Spinal cord (tissue), 10 donors: ENCODE data around the gene BICD1. TPM values are rescaled to one million over a fixed set of nuclear protein-coding genes. Genes with fewer than 3 reads are reported as not detected.
A peak's percentile ranks its signal among the peaks of the same experiment; 100 is the strongest.

Experiments
- DNase-seq, 6 donors: peaks; one replicate each; pipeline versions ENCODE4 v3.0.0 to v3.0.0-alpha.2; 2013 to 2015; ENCODE audit warnings: low spot score in 6 of 6, low read depth in 4 of 6
- H3K27ac ChIP-seq: one replicate; pipeline ENCODE4 v1.5.1; 2013; ENCODE audit warnings: low read depth, low read length, control low read depth
- H3K27me3 ChIP-seq: one replicate; pipeline ENCODE4 v1.6.1; 2013; ENCODE audit warnings: low read length; ENCODE audit not compliant: control insufficient read depth, insufficient read depth
- H3K36me3 ChIP-seq: one replicate; pipeline ENCODE4 v1.6.1; 2013; ENCODE audit warnings: low read length; ENCODE audit not compliant: control insufficient read depth, insufficient read depth
- H3K4me1 ChIP-seq: one replicate; pipeline ENCODE4 v1.6.1; 2013; ENCODE audit warnings: low read length; ENCODE audit not compliant: control insufficient read depth, insufficient read depth
- H3K4me3 ChIP-seq: one replicate; pipeline ENCODE4 v1.5.1; 2013; ENCODE audit warnings: low read depth, low read length, control low read depth
- H3K9me3 ChIP-seq: one replicate; pipeline ENCODE4 v1.6.1; 2013; ENCODE audit warnings: low read length; ENCODE audit not compliant: control insufficient read depth, insufficient read depth
- WGBS: methylation state at CpG from one replicate; pipeline ENCODE4 v1.1.5; 2013; ENCODE audit warnings: missing lambda C conversion rate; ENCODE audit not compliant: insufficient coverage; 5-methylcytosine and 5-hydroxymethylcytosine counted together
- polyA plus RNA-seq, 2 donors: library from polyadenylated mRNA; unstranded; fragments of 120-200 nt; gene quantifications; one replicate each; pipeline ENCODE4 v1.2.1, GENCODE V29; 2013; ENCODE audit not compliant: insufficient read length in 2 of 2
- total RNA-seq, 2 donors: library from RNA; depleted of rRNA in 1 of 2; stranded (reverse); fragments of 120-200 nt in 1 of 2; fragments of >200 nt in 1 of 2; gene quantifications; one replicate each; pipeline versions ENCODE4 v1.2.3 to v1.2.4, GENCODE V29; 2013 to 2014
- donor health status: healthy.

The BICD1 gene
- total and polyA plus RNA-seq, 4 donors, result 19.5 to 51.0 (median 28.6) TPM

DNA sequence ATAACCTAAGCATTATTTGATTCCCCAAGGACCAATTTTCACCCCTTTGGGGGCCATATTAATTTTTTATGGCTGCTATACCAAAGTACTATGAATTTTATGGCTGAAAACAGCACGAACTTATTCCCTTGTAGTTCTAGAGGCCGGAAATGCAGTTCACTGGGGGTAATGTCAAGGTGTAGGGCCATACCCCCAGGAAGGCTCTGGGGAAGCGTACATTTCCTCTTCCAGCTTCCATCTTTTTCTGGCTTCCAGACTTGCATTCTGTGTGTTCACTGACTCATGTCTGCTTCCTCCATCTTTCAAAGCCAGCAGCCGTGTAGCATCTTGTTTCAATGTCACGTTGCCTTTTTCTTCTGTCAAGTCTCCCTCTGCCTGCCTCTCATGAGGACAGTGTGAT is 133.5 kb downstream of the BICD1 start:
- 58% methylated on average over 5 of the region's 5 CpGs for WGBS
- DNase-seq, result peak in 1 of 6 donors; percentile 28
- H3K4me3 ChIP-seq, result no peak overlapping the region
- no peaks in the 10 kb centered on the region for H3K27me3 ChIP-seq
- H3K9me3 ChIP-seq, result no peaks in the 10 kb centered on the region
- H3K4me1 ChIP-seq, result no peaks in the 10 kb centered on the region
- no peak overlapping the region for H3K27ac ChIP-seq
- no peaks in the 10 kb centered on the region for H3K36me3 ChIP-seq

DNA sequence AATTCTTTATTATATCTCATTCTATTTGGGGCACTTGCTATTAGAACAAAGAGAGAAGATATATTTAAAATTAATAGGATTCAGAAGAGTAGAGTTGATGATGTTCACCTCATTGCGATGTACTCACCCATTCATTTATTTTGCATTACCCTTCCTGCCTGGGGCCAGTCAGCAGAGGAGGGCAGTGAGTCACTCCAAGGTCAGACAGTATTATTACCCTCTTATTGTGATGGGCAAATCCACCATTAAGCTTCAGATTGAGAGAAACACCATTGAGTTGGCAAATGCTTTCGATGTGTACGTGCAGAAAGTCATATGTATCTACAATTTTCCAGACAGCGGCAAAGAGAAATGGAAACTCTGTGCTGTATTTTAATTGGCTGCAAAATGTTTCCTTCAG is 134.2 kb downstream of the BICD1 start:
- no peak for DNase-seq
- no peaks in the 10 kb centered on the region for H3K9me3 ChIP-seq
- no peaks in the 10 kb centered on the region for H3K4me1 ChIP-seq
- H3K27ac ChIP-seq, result no peak overlapping the region
- no peaks in the 10 kb centered on the region for H3K36me3 ChIP-seq
- no peak overlapping the region for H3K4me3 ChIP-seq
- WGBS, result no CpG with 5 or more reads among the region's 4 CpGs
- no peaks in the 10 kb centered on the region for H3K27me3 ChIP-seq

DNA sequence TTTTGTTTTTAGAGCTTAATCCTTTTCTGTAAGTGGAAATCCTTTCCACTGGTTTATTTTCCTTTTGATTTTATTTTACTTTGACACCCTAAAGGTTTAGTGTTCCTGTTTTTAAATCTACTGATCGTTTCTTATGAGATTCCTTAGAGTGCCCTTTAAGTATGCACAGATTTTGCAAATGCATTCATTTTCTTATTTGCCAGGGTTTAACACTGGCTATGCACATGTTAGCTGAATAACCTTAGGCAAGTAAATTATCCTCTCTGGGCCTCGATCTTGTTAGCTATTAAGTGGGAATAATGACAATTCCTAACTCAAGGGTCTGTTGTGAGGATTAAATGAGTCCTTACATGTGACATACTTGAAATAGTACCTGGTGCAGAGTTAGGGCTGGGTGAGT is 136.0 kb downstream of the BICD1 start:
- H3K4me1 ChIP-seq, result no peaks in the 10 kb centered on the region
- no peak for DNase-seq
- no peak overlapping the region for H3K4me3 ChIP-seq
- no peaks in the 10 kb centered on the region for H3K27me3 ChIP-seq
- no peaks in the 10 kb centered on the region for H3K9me3 ChIP-seq
- no peaks in the 10 kb centered on the region for H3K36me3 ChIP-seq
- no peak overlapping the region for H3K27ac ChIP-seq
- WGBS, result no CpG with 5 or more reads among the region's 2 CpGs

DNA sequence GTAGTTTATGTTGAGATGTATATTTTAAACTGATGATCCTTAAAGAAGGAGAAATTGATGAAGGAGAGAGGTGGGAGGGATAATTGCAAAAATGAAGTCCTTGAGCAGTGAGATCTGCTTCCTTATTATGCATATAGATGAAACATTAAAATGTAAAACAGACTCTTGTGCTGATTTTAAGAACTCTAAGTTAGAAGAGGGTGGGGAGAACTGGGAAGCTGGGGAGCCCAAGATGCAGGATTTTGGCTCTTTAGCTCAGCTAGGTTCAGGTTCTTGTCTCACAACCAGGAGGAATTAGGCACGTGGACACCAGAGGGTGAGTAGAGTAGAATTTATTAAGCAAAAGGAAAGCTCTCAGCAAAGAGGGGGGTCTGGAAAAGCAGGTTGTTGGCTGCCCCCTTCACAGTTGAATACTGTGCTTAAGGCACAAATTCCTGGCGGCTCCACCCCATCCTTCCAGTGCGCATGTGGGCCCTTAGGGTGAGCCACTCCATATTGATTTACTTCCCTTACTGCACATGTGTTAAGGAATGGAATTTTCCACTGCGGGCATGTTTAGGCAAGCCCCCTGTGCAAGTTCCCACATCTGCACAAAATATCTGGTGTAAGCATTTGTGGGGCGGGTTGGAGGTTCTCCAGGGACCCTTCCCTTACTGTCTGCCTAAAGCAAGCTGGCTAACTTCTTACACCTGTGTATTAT is 141.9 kb downstream of the BICD1 start:
- no peak overlapping the region for H3K27ac ChIP-seq
- H3K4me3 ChIP-seq, result no peak overlapping the region
- H3K27me3 ChIP-seq, result no peaks in the 10 kb centered on the region
- H3K36me3 ChIP-seq, result no peaks in the 10 kb centered on the region
- no peaks in the 10 kb centered on the region for H3K4me1 ChIP-seq
- H3K9me3 ChIP-seq, result peaks cover 2% of the 10 kb centered on the region
- DNase-seq, result no peak
- 89% methylated on average over 1 of the region's 5 CpGs for WGBS

- WGBS, result no CpG with 5 or more reads among the region's 2 CpGs
- Histone ChIP-seq H3K9me3 (peaks cover 2% of the 10 kb centered on the region), H3K27me3 (no peaks in the 10 kb centered on the region), H3K27ac (no peak overlapping the region), H3K36me3 (no peaks in the 10 kb centered on the region), H3K4me1 (no peaks in the 10 kb centered on the region), H3K4me3 (no peak overlapping the region)
- DNase-seq, result peak in 1 of 6 donors; percentile 20
Observed at GRCh38 chr12:32249777-32250176, 143.1 kb downstream of the BICD1 start.

DNA sequence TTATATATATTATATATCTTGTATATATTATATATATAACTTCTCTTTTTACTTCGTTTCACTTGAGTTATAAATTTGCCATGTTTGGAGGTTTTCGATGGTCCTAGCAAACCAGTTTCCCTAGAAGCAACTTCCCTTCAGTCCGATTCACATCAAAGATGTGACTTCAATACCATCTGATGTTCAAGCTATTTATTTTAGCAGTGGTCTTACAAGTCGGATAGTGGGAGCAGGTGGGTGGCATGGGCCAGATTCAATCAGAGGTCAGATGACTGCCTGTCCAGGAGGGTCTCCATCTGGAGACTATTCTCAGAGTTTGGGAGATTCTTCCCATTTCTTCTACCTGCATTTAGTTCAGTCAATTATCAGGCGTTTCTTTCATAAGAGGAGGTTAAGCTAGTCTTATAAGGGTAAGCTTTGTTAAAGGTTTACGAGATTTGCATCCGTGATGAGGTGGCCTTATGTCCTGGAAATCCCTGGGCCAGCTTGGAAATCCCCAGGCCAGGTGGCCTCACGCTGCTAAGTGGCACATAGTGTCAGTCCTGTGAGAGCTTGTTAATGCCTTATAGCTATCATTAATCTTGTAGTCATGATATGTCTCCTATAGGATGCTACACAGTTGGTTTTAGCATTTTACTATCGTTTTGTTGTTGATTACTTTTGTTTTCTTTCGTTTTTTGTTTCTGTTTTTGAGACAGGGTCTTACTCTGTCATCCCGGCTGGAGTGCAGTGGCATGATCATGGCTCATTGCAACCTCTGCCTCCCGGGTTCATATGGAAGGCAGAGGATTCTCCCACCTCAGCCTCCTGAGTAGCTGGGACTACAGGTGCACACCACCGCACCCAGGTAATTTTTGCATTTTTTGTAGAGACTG is 145.8 kb downstream of the BICD1 start:
- Histone ChIP-seq H3K9me3 (peaks cover 2% of the 10 kb centered on the region), H3K4me1 (peaks cover 2% of the 10 kb centered on the region), H3K27me3 (no peaks in the 10 kb centered on the region), H3K4me3 (no peak overlapping the region), H3K27ac (no peak overlapping the region), H3K36me3 (no peaks in the 10 kb centered on the region)
- WGBS, result 84% methylated on average over 5 of the region's 13 CpGs
- no peak for DNase-seq

GRCh38 chr12:32253154-32253790 is 146.6 kb downstream of the BICD1 start:
- no CpG with 5 or more reads among the region's 3 CpGs for WGBS
- no peak overlapping the region for H3K27ac ChIP-seq

DNA sequence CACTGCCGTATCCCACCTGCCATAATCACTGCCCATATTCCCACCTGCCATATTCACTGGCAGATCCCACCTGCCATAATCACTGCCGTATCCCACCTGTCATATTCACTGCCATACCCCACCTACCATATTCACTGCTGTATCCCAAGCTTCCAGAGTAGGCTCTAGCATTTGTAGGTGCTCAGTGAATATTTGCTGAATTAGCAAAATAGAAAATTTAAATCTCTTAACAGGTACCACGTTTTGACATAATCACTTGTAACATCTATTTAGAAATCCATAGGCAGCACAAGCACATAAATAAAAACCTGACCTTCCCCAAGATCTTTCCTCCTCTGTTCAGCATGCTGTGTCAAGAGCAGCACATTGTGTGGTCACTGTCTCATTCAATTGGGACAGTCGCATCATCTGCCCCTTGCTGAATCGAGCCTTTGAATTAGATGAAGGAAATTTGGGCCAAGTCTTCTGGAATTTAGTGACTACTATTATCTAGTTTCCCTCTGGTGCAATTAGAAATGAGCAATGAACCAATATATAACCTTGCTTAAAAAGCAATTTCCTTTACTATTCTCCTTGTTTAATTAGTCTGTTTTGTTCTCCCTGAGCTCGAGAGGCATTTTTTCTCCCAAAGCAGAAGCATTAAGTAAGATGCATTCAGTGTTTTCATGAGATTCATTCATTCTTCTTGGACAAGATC is 147.8 kb downstream of the BICD1 start:
- 40% methylated on average over 3 of the region's 6 CpGs for WGBS
- Histone ChIP-seq H3K36me3 (no peaks in the 10 kb centered on the region), H3K4me1 (peaks cover 2% of the 10 kb centered on the region), H3K27ac (no peak overlapping the region), H3K4me3 (no peak overlapping the region), H3K27me3 (no peaks in the 10 kb centered on the region), H3K9me3 (no peaks in the 10 kb centered on the region)
- DNase-seq, result peak in 1 of 6 donors; percentile 78

More at GRCh38 chr12:32253154-32253790, 146.6 kb downstream of the BICD1 start:
- no peaks in the 10 kb centered on the region for H3K36me3 ChIP-seq
- no peaks in the 10 kb centered on the region for H3K27me3 ChIP-seq
- DNase-seq, result no peak
- peaks cover under 1% of the 10 kb centered on the region for H3K9me3 ChIP-seq
- peaks cover 2% of the 10 kb centered on the region for H3K4me1 ChIP-seq
- no peak overlapping the region for H3K4me3 ChIP-seq

DNA sequence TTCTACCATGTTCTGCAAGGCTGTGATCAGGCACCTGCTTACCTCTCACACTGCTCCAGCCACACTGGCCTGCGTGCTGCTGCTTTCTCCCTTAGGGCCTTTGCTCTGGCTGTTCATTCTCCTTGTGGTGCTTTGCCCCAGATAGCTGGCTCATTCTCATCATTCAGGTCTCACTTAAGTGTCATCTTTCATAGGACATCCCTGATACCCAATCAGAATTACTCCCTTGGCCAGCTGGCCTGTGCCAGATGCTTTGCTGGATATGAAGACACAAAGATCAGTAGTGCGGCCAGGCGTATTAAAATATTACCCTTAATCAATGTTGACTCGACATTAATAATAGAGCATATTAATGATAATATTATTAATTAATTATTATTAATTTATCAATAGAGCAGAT is 148.9 kb downstream of the BICD1 start:
- H3K36me3 ChIP-seq, result no peaks in the 10 kb centered on the region
- H3K4me1 ChIP-seq, result peaks cover 2% of the 10 kb centered on the region
- H3K27me3 ChIP-seq, result no peaks in the 10 kb centered on the region
- 78% methylated on average over 1 of the region's 4 CpGs for WGBS
- no peak overlapping the region for H3K4me3 ChIP-seq
- DNase-seq, result no peak
- no peak overlapping the region for H3K27ac ChIP-seq
- H3K9me3 ChIP-seq, result no peaks in the 10 kb centered on the region
